ENCODE measurements around the gene SUSD6. TPM values are rescaled to one million over a fixed set of nuclear protein-coding genes. Genes with fewer than 3 reads are reported as not detected.
"Not testable (repeated sequence)": the region's sequence is repeated elsewhere in the genome, so short reads cannot be mapped to it uniquely, and the experiment has no call there.

Gene SUSD6
- total RNA-seq, 1 donor from 2014 or later: 80.1 TPM

DNA sequence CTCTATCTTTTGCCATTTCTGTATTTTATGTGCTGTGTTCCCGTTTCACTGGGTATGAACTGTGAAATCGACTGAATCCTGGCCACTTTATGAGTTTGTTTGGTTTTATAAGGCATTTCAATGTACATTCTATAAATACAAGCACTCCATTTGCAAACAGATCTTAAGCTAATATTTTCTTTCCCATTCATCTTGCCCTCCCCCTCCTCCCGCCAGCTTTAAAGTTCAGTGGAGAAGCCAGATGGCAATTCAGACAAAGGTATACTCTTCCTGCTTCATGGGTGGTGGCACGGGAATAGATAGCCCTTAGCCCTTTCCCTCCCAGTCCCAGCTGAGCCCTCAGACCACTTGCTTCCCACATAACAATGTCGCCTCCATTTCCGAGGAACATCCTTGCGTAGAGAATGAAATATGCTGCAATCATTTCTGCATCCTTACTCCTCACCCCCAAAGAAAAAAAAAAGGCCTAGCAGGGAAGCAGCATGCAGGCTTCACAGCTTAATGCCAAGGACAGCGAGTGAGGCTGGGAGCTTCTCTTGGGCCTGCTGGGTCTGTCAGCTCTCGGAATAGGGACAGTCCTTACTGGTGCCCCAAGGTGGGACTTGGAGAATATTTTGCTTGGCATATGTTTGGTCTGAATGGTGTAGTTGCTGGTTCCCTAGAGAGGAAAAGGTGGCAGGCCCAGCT, 102.7 kb downstream of the SUSD6 start:
- TF ChIP-seq, protein P1, sequence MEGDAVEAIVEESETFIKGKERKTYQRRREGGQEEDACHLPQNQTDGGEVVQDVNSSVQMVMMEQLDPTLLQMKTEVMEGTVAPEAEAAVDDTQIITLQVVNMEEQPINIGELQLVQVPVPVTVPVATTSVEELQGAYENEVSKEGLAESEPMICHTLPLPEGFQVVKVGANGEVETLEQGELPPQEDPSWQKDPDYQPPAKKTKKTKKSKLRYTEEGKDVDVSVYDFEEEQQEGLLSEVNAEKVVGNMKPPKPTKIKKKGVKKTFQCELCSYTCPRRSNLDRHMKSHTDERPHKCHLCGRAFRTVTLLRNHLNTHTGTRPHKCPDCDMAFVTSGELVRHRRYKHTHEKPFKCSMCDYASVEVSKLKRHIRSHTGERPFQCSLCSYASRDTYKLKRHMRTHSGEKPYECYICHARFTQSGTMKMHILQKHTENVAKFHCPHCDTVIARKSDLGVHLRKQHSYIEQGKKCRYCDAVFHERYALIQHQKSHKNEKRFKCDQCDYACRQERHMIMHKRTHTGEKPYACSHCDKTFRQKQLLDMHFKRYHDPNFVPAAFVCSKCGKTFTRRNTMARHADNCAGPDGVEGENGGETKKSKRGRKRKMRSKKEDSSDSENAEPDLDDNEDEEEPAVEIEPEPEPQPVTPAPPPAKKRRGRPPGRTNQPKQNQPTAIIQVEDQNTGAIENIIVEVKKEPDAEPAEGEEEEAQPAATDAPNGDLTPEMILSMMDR (IDR thresholded peaks at IDR 0.05): no peak
- Histone ChIP-seq H3K4me3 (no peak overlapping the region), H3K27ac (peak overlapping the region; percentile 84), H3K36me3 (peaks cover 34% of the 10 kb centered on the region), H3K4me1 (peaks cover 88% of the 10 kb centered on the region), H3K27me3 (ENCODE audit: low read depth) (no peaks in the 10 kb centered on the region), H3K9me3 (no peaks in the 10 kb centered on the region)
- ATAC-seq (no peak), DNase-seq (no peak)
- intact Hi-C loops (cut with DNase I): no loop called here

DNA sequence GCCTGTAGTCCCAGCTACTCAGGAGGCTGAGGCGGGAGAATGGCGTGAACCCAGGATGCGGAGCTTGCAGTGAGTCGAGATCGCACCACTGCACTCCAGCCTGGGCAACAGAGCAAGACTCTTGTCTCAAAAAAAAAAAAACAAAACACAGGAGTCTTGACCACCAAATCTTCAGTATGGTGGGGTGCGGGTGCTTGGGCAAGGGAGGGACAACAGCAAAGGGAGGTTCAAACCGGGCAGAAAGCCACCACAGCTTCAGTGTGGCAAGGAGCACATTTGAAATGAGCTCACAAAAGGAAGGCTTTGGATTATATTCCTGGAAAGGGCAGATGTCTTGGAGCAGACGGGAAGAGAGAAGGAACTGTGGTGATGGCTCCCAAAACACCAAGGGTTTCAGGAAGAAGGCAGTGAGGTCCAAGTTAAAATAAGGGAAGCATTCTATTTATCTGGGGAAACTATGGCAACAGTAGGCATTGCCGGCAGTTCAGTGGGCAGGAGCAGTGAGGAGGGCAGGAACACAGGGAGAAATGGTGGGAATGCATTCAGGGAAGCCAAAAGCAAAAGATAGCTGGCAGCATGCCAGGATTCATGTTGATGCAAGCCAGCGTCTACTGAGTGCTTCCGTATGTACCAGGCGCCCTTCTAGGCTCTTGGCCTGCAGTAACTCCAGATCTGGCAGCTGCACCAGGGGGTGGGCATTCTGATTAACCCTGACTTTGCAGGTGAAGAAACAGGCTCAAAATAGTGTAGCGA, 104.5 kb downstream of the SUSD6 start:
- peak; percentile 34 to 39 for ATAC-seq
- intact Hi-C loops (cut with DNase I): no loop called here
- peak overlapping the region; percentile 47 for H3K27ac ChIP-seq

DNA sequence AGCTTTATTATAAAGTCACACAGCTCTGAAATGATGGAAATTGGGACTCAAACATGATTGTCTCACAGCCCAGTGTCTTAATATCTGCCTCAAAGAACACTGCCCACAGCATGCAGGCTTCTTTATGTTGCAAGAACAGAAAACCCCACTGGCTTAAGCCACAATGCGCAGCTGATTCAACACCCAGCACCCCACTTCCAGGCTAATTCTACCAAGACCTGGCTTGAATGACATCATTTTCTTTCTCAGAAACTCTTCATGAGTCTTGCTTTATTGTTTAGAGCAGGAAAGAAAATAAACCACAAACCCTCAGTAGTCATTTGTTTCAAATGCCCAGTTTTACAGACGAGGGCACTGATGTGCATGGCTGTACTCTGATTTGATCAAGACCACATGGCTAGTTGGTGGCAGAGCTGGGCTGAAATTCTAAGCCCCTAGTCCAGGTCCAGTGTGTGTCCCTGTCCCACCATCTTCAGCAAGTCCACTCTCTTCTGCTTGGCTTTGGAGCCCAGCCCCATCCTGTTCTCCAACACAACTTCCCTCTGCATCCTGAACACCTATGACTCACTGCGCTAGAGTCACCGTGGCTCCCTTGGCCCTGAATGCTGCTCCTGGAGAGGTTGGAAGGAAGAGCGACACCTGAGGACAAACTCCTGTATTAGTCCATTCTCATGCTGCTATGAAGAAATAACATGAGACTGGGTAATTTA, 105.2 kb downstream of the SUSD6 start:
- TF ChIP-seq, protein P1 (IDR thresholded peaks at IDR 0.05): no peak
- H3K27ac ChIP-seq: peak overlapping the region; percentile 47
- H3K36me3 ChIP-seq: peaks cover 9% of the 10 kb centered on the region
- no peak overlapping the region for H3K4me3 ChIP-seq
- no peaks in the 10 kb centered on the region for H3K9me3 ChIP-seq
- DNase-seq: no peak
- no peaks in the 10 kb centered on the region for H3K27me3 ChIP-seq (ENCODE audit: low read depth)
- H3K4me1 ChIP-seq: peaks cover 85% of the 10 kb centered on the region
- peak; percentile 34 to 54 for ATAC-seq
- intact Hi-C loops (cut with DNase I): no loop called here

More for the DNA sequence above, 104.5 kb downstream of the SUSD6 start:
- Histone ChIP-seq H3K27me3 (ENCODE audit: low read depth) (no peaks in the 10 kb centered on the region), H3K9me3 (no peaks in the 10 kb centered on the region), H3K4me1 (peaks cover 92% of the 10 kb centered on the region), H3K36me3 (peaks cover 16% of the 10 kb centered on the region), H3K4me3 (no peak overlapping the region)
- DNase-seq: peak; percentile 71
- TF ChIP-seq, protein P1 (IDR thresholded peaks at IDR 0.05): no peak

DNA sequence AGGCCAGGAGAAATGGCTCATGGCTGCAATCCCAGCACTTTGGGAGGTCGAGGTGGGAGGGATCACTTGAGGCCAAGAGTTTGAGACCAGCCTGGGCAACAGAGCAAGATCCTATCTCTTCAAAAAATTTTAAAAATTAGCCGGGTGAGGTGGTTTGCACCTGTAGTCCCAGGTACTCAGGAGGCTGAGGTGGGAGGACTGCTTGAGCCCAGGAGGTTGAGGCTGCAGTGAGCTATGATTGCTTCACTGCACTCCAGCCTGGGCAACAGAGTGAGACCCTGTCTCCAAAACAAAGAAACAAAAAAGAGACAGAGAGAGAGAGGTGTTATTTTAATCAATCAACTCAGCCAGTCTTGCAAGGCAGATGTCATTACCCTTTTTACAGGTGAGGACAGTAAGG, 107.2 kb downstream of the SUSD6 start:
- H3K36me3 ChIP-seq; ATAC-seq; H3K27me3 ChIP-seq (ENCODE audit: low read depth); H3K4me3 ChIP-seq; intact Hi-C loops (cut with DNase I); DNase-seq; H3K9me3 ChIP-seq: not testable (repeated sequence)
- peak overlapping the region; percentile 70 for H3K27ac ChIP-seq
- H3K4me1 ChIP-seq: peaks cover 65% of the 10 kb centered on the region

DNA sequence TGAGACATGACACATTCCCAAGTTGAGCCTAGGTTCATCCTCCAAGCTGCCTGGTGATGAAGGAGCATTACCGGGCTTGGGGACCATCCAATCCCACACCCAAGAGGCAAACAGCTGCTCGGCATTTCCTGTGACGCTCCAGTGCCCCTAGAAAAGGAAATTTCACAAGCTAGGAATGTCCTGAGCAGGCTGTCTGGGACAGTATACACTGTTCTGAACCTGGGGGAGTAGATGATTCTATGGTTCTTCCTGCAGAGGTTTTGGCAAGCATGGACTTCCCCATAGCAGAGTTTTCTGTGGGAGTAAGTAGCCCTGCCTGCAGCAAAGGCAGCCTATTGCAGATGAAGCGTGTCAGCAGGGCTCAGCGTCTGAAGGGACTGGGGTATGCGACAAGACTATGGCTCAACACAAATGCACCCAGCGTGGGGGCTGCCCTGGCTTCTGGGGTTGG, 108.1 kb downstream of the SUSD6 start:
- Histone ChIP-seq H3K4me3 (no peak overlapping the region), H3K9me3 (no peaks in the 10 kb centered on the region), H3K36me3 (no peaks in the 10 kb centered on the region), H3K4me1 (peaks cover 56% of the 10 kb centered on the region), H3K27me3 (ENCODE audit: low read depth) (no peaks in the 10 kb centered on the region), H3K27ac (peak overlapping the region; percentile 70)
- TF ChIP-seq, protein P1 (IDR thresholded peaks at IDR 0.05): no peak
- peak; percentile 59 for DNase-seq
- ATAC-seq: peak; percentile 83 to 85
- intact Hi-C loops (cut with DNase I): no loop called here
